Stimulated activated CD4-positive, alpha-beta T cell treated with anti-CD3 and anti-CD28 coated beads, Interleukin-15, amount 100 ng/mL, for 24 hours (primary cell): ENCODE data around the gene CDK8.

Experiments used
- DNase-seq: peaks from one replicate; pipeline ENCODE4 v3.0.0-alpha.2; 2020

CDK8 gene

GRCh38 chr13:26390203-26390602 is 136.3 kb downstream of the CDK8 start:
- no peak for DNase-seq

- no peak for DNase-seq
These were observed 146.6 kb downstream of the CDK8 start for GRCh38 chr13:26400545-26400944.

- no peak for DNase-seq
These were observed 147.1 kb downstream of the CDK8 start for GRCh38 chr13:26401069-26401468.

- no peak for DNase-seq
These were observed 147.7 kb downstream of the CDK8 start for GRCh38 chr13:26401578-26402021.

- no peak for DNase-seq
These were observed 152.9 kb downstream of the CDK8 start for GRCh38 chr13:26406791-26407190.

GRCh38 chr13:26411206-26411605 is 157.3 kb downstream of the CDK8 start:
- no peak for DNase-seq

DNA sequence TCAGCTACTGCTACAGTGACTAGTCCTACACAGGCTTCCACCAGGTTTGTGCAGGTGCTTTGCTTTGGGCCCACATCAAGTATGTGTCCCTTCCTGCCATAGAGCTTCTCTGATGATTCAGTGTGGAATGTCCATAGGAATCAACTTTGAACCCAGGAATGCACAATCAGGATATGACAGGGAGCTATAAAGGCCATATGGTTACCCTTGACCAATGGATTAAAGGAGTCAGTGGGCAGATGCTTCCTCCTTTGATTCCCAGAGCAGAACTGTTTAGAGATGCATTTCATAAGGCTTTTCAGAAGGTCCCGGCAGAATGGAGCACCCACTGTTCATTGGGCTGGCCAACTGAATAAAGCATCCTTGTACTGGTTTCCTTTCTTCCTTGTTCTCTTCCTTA is 158.3 kb downstream of the CDK8 start:
- DNase-seq: no peak

- DNase-seq: no peak
These were observed 159.2 kb downstream of the CDK8 start for GRCh38 chr13:26412936-26413716.

- no peak for DNase-seq
These were observed 166.5 kb downstream of the CDK8 start for GRCh38 chr13:26420282-26420960.

GRCh38 chr13:26422036-26422435 is 168.1 kb downstream of the CDK8 start:
- DNase-seq: no peak

GRCh38 chr13:26423629-26424028 is 169.7 kb downstream of the CDK8 start:
- DNase-seq: no peak

- DNase-seq: no peak
These were observed 170.3 kb downstream of the CDK8 start for GRCh38 chr13:26424181-26424580.

GRCh38 chr13:26425443-26426358 is 171.8 kb downstream of the CDK8 start:
- no peak for DNase-seq

DNA sequence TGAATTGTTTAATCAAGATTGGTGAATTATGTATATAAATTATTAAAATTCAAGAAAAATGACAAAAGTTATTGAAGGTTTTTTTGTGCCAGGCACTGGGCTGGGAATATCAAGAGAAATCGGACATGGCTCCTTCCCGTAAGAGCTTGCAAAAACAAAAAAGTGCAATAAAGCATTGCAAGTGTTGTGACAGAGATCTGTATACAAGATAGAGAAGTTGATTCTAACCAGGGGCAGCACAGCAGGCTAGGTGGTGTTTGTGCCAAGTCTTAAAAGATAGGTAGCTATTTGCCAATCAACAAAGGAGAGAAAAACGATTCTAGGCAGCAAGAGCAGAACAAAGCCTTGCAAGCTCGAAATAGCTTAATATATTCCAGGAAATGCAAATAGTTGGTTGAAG is 179.8 kb downstream of the CDK8 start:
- DNase-seq: no peak

- no peak for DNase-seq
These were observed 181.2 kb downstream of the CDK8 start for GRCh38 chr13:26435171-26435570.

- no peak for DNase-seq
These were observed 181.7 kb downstream of the CDK8 start for GRCh38 chr13:26435646-26436045.

GRCh38 chr13:26436914-26437313 is 183.0 kb downstream of the CDK8 start:
- DNase-seq: no peak

DNA sequence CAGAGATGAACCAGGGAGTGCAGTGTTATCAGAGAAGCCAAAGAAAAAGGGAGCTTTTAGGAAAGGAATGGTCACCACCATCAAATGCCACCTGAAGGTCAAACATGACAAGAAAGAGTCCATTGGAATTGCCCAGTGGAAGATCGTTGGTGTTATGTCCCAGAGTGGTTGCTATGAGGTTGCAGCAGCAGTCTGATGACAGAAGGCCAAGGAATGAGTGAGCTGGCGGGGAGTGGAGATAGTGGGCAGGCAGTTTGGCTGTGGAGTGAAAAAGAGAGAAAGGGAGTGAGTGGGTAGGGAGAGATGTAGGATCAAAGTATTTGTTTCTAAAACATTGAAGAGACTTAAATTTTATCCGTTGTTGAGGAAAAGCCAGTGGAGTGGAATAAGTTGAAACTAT is 186.2 kb downstream of the CDK8 start:
- no peak for DNase-seq

- DNase-seq: no peak
These were observed 187.5 kb downstream of the CDK8 start for GRCh38 chr13:26441476-26441875.

GRCh38 chr13:26442541-26442940 is 188.6 kb downstream of the CDK8 start:
- no peak for DNase-seq

DNA sequence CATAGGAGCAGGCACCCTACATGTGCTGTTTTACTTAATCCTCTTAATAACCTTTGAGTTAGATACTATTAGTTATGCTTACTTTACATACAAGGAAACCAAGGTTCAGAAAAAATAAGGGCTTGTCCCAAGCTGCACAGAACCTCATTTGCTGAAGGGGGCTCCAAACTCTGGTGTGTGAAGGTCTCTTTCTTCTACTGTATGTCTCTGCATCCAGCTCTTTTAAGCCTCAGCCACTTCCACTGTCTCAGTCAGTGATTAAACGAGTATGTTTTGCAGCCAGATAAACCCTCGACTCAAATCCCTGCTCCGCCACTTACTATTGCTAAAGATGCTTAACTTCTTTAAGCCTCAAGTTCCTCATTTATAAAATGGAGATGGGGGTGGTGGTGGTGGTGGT is 191.2 kb downstream of the CDK8 start:
- DNase-seq: no peak

DNA sequence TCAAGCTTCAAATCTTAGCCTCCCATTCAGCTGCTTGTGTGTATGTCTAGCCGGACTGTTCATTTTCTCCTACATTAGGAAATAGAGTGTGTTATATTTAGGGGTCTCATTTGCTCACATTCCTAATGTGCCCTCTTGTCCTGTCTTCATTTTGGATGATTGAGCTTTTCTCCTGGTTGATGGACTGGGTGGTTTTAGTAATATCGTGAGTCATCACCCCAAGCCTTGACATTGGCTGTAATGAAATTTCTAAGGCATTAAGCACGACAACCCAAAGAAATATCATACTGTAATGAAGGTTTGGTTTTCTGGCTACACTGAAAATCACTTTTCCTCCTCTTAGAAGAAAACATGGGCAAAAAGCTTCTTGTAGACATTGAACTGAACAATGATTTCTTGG is 192.8 kb downstream of the CDK8 start:
- no peak for DNase-seq

DNA sequence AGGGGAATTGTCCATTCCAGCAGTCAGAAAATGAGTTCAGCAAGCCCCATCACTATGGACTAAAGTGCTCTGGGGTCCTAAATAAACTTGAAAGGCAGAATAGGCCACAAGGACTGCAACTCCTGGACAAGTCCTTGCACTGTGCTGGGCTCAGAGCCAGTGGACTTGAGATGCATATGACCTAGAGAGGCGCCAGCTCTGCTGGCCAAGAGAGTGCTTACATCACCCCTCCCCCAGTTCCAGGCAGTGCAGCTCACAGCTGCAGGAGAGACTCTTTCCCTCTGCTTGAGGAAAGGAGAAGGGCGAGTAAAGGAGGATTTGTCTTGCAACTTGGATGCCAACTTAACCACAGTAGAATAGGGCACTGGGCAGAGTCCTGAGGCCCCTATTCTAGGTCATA is 194.1 kb downstream of the CDK8 start:
- no peak for DNase-seq
